ENCODE measurements around the gene SLC35F1. TPM values are rescaled to one million over a fixed set of nuclear protein-coding genes. Genes with fewer than 3 reads are reported as not detected.

SLC35F1 gene
- total and polyA plus RNA-seq, 2 donors (not counting 1 experiment from before 2014, with no cell fraction given): not detected

- intact Hi-C loops (cut with micrococcal nuclease): no loop called here
- no peaks in the 10 kb centered on the region for H3K4me1 Mint-ChIP-seq
- no peaks in the 10 kb centered on the region for H3K79me2 ChIP-seq (ENCODE audit: control insufficient read depth, insufficient read depth, low read length)
- DNase-seq: no peak
- no peaks in the 10 kb centered on the region for H3K9me3 ChIP-seq (ENCODE audit: control extremely low read depth in 1 of 3, control insufficient read depth in 2 of 3, insufficient read depth in 1 of 3, low read length in 2 of 3)
- H3K9me3 Mint-ChIP-seq (ENCODE audit: insufficient read depth): no peaks in the 10 kb centered on the region
- no peak for ATAC-seq (ENCODE audit: low read depth)
- H3K27ac ChIP-seq (ENCODE audit: low read length in 2 of 2): no peak overlapping the region
- H4K20me1 ChIP-seq (ENCODE audit: control insufficient read depth, insufficient read depth, low read length, poor library complexity, severe bottlenecking): no peaks in the 10 kb centered on the region
- no peaks in the 10 kb centered on the region for H3K4me1 ChIP-seq (ENCODE audit: control insufficient read depth in 2 of 2, insufficient read depth in 2 of 2, low read length in 2 of 2)
- H3K9ac ChIP-seq (ENCODE audit: low read length): no peak overlapping the region
- no peaks in the 10 kb centered on the region for H3K27me3 ChIP-seq (replicated peaks in 1 of 4; ENCODE audit: control extremely low read depth in 1 of 4, control insufficient read depth in 3 of 4, insufficient read depth in 4 of 4, low read length in 3 of 4)
- 67% methylated on average over 1 of the region's 6 CpGs for WGBS (ENCODE audit: insufficient coverage)
- ChIA-PET CTCF (no interaction called here), POLR2A (no interaction called here)
- H3K27me3 Mint-ChIP-seq: peaks cover 4% of the 10 kb centered on the region
- H3K27ac Mint-ChIP-seq: no peak overlapping the region
- TF ChIP-seq EZH2 (IDR thresholded peaks at IDR 0.05; ENCODE audit: borderline replicate concordance, insufficient read depth, low read depth, low read length, poor library complexity, severe bottlenecking) (no peak), CTCF (IDR thresholded peaks at IDR 0.05) (no peak)
- H3K36me3 ChIP-seq (replicated peaks in 1 of 2; ENCODE audit: control extremely low read depth in 1 of 2, control insufficient read depth in 1 of 2, extremely low read depth in 1 of 2, insufficient read depth in 2 of 2, low read length in 1 of 2): no peaks in the 10 kb centered on the region
- H3K4me3 Mint-ChIP-seq: no peak overlapping the region
- no peak overlapping the region for H2AFZ ChIP-seq (ENCODE audit: insufficient read depth, low read depth, low read length, poor library complexity, severe bottlenecking)
- no peak overlapping the region for H3K4me3 ChIP-seq (ENCODE audit: control extremely low read depth in 1 of 5, extremely low read depth in 1 of 5, insufficient read depth in 1 of 5, low read depth in 2 of 5, low read length in 4 of 5)
- H3K4me2 ChIP-seq (replicated peaks; ENCODE audit: low read depth, low read length, poor library complexity, severe bottlenecking): no peak overlapping the region
Measured at GRCh38 chr6:118306392-118307238, 399.6 kb downstream of the SLC35F1 start.

- Mint-ChIP-seq H3K27me3 (peaks cover 4% of the 10 kb centered on the region), H3K4me1 (no peaks in the 10 kb centered on the region), H3K4me3 (no peak overlapping the region), H3K9me3 (ENCODE audit: insufficient read depth) (no peaks in the 10 kb centered on the region), H3K27ac (no peak overlapping the region)
- WGBS (ENCODE audit: insufficient coverage): 96% methylated on average over 7 of the region's 8 CpGs
- Histone ChIP-seq H3K27me3 (replicated peaks in 1 of 4; ENCODE audit: control extremely low read depth in 1 of 4, control insufficient read depth in 3 of 4, insufficient read depth in 4 of 4, low read length in 3 of 4) (no peaks in the 10 kb centered on the region), H2AFZ (ENCODE audit: insufficient read depth, low read depth, low read length, poor library complexity, severe bottlenecking) (no peak overlapping the region), H4K20me1 (ENCODE audit: control insufficient read depth, insufficient read depth, low read length, poor library complexity, severe bottlenecking) (no peaks in the 10 kb centered on the region), H3K9me3 (ENCODE audit: control extremely low read depth in 1 of 3, control insufficient read depth in 2 of 3, insufficient read depth in 1 of 3, low read length in 2 of 3) (no peaks in the 10 kb centered on the region), H3K4me1 (ENCODE audit: control insufficient read depth in 2 of 2, insufficient read depth in 2 of 2, low read length in 2 of 2) (no peaks in the 10 kb centered on the region), H3K4me3 (ENCODE audit: control extremely low read depth in 1 of 5, extremely low read depth in 1 of 5, insufficient read depth in 1 of 5, low read depth in 2 of 5, low read length in 4 of 5) (no peak overlapping the region), H3K79me2 (ENCODE audit: control insufficient read depth, insufficient read depth, low read length) (no peaks in the 10 kb centered on the region), H3K36me3 (replicated peaks in 1 of 2; ENCODE audit: control extremely low read depth in 1 of 2, control insufficient read depth in 1 of 2, extremely low read depth in 1 of 2, insufficient read depth in 2 of 2, low read length in 1 of 2) (no peaks in the 10 kb centered on the region), H3K9ac (ENCODE audit: low read length) (no peak overlapping the region), H3K27ac (ENCODE audit: low read length in 2 of 2) (no peak overlapping the region), H3K4me2 (replicated peaks; ENCODE audit: low read depth, low read length, poor library complexity, severe bottlenecking) (no peak overlapping the region)
- ATAC-seq (ENCODE audit: low read depth): no peak
- no peak for DNase-seq
- ChIA-PET CTCF (no interaction called here), POLR2A (no interaction called here)
- TF ChIP-seq CTCF (IDR thresholded peaks at IDR 0.05): no peak
- no peak for TF ChIP-seq EZH2 (IDR thresholded peaks at IDR 0.05; ENCODE audit: borderline replicate concordance, insufficient read depth, low read depth, low read length, poor library complexity, severe bottlenecking)
- intact Hi-C loops (cut with micrococcal nuclease): no loop called here
Measured at GRCh38 chr6:118307581-118307980, 400.5 kb downstream of the SLC35F1 start.
